OCI-LY7 (cell line): ENCODE measurements around the gene HMGA1.

Experiments
- CTCF ChIP-seq: fragments of 200-600 bp; sonication (generic); conservative IDR thresholded peaks from 2 replicates; pipeline ENCODE4 v1.5.1; 2014; ENCODE audit warnings: mild to moderate bottlenecking, antibody characterized with exemption, low read length, moderate library complexity, mixed read lengths
- EZH2phosphoT487 ChIP-seq: fragments of 200-600 bp; sonication (generic); IDR thresholded peaks from 2 replicates; pipeline ENCODE4 v1.6.1; 2018; ENCODE audit warnings: low read depth, borderline replicate concordance, mild to moderate bottlenecking, mixed run types, antibody characterized with exemption, low read length, moderate library complexity, mixed read lengths

GRCh38 chr6:34195726-34196115, 41.0 kb upstream of the HMGA1 start:
- TF ChIP-seq CTCF = no peak
- no peak for TF ChIP-seq EZH2phosphoT487
